ENCODE data around the gene TTLL6.

DNA sequence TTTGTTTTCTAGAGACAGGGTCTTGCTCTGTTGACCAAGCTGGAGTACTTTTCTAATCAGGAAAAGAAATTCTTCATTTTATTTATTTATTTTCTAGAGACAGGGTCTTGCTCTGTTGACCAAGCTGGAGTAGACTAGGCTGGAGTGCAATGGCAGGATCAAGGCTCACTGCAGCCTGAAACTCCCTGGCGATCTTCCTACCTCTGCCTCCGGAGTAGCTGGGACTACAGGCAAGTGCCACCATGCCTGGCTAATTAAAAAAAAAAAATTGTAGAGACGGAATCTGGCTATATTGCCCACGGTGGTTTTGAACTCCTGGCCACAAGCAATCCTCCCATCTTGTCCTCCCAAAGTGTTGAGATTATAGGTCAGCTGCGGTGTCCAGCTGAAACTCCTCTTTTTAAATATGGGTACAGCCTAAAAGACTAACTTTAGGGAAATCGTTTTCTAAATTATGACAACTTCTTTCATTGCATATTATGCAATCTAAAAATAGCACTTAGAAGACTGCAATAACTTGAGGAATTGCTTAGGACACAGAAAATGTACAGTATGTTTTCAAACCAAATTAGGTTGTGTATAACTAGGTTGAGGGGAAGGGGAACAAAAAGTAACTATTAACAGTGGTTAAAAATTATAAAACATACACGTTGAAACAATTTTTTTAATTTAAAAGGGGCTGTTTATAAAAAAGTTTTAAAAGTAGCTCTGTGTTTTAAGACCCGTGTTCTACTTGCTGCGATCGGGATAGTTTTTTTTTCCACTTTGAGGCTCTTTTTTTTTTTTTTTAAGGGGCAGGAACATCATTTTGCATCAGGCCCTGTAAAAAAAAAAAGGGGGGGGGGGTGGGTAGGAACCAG is 99.4 kb downstream of the TTLL6 start:
- TF ChIP-seq, protein P1, sequence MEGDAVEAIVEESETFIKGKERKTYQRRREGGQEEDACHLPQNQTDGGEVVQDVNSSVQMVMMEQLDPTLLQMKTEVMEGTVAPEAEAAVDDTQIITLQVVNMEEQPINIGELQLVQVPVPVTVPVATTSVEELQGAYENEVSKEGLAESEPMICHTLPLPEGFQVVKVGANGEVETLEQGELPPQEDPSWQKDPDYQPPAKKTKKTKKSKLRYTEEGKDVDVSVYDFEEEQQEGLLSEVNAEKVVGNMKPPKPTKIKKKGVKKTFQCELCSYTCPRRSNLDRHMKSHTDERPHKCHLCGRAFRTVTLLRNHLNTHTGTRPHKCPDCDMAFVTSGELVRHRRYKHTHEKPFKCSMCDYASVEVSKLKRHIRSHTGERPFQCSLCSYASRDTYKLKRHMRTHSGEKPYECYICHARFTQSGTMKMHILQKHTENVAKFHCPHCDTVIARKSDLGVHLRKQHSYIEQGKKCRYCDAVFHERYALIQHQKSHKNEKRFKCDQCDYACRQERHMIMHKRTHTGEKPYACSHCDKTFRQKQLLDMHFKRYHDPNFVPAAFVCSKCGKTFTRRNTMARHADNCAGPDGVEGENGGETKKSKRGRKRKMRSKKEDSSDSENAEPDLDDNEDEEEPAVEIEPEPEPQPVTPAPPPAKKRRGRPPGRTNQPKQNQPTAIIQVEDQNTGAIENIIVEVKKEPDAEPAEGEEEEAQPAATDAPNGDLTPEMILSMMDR (IDR thresholded peaks at IDR 0.05): no peak
- no peak for TF ChIP-seq POLR2A (IDR thresholded peaks at IDR 0.05)
